ENCODE results near the gene HOXD4. TPM values are rescaled to one million over a fixed set of nuclear protein-coding genes. Genes with fewer than 3 reads are reported as not detected.

The HOXD4 gene
- total RNA-seq, 4 donors from 2014 or later = 2.2 to 25.5 (median 15.3) TPM

- no peak for DNase-seq
- Histone ChIP-seq H3K27ac (no peak overlapping the region), H3K27me3 (peaks cover 82% of the 10 kb centered on the region), H3K4me1 (peaks cover 0 to 35% (median 28%) of the 10 kb centered on the region in 4 donors), H3K4me3 (no peak overlapping the region), H3K9me3 (no peaks in the 10 kb centered on the region), H3K36me3 (no peaks in the 10 kb centered on the region)
- 68 to 69% methylated on average over 5 to 7 of the region's 7 CpGs for WGBS, 2 donors (ENCODE audit: low coverage in 1 of 2)
- TF ChIP-seq POLR2AphosphoS5 (IDR thresholded peaks at IDR 0.05) (no peak), POLR2A (IDR thresholded peaks at IDR 0.05) (no peak), EP300 (IDR thresholded peaks at IDR 0.05; ENCODE audit: low read depth) (no peak)
- TF ChIP-seq, protein P1, sequence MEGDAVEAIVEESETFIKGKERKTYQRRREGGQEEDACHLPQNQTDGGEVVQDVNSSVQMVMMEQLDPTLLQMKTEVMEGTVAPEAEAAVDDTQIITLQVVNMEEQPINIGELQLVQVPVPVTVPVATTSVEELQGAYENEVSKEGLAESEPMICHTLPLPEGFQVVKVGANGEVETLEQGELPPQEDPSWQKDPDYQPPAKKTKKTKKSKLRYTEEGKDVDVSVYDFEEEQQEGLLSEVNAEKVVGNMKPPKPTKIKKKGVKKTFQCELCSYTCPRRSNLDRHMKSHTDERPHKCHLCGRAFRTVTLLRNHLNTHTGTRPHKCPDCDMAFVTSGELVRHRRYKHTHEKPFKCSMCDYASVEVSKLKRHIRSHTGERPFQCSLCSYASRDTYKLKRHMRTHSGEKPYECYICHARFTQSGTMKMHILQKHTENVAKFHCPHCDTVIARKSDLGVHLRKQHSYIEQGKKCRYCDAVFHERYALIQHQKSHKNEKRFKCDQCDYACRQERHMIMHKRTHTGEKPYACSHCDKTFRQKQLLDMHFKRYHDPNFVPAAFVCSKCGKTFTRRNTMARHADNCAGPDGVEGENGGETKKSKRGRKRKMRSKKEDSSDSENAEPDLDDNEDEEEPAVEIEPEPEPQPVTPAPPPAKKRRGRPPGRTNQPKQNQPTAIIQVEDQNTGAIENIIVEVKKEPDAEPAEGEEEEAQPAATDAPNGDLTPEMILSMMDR (IDR thresholded peaks at IDR 0.05) = no peak
- in situ Hi-C loops (cut with MboI; ENCODE audit: low pct_ligation_motif_present in 1 of 4, low pct_unique_long_range_greater_than_20kb in 1 of 4, low sequenced_read_pairs in 3 of 4) = no loop called here
- intact Hi-C loops (cut with DNase I; ENCODE audit: low total_unique reads) = no loop called here
Measured at GRCh38 chr2:176175709-176176607, 24.6 kb downstream of the HOXD4 start.

DNA sequence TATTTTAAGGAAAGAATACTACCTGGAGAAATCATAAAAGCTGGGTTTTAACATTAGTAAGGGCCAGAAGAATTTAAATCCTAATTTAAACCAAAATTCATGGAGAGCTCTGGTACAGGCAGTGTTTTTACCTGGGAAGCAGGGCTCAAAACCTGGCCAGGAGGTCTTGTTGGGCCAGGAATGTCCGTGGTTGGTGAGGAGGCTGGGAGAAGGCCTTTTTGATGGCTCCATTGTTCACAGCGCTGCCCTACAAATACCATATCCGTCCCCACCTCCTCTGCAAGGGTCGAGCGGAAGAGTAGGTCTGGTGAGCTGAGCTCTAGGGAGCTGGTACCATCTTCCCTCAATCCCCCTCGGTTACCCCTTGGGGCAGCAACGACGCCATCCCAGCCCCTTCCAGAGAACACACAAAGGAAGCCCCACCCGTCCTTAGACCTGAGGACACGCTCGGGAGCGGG lies 26.3 kb downstream of the HOXD4 start:
- H3K27ac ChIP-seq = peak overlapping the region in 3 of 4 donors; percentile 48 to 69 (median 50)
- 48% methylated on average over 7 of the region's 12 CpGs; no CpG with 5 or more reads in 1 of the 2 donors for WGBS, 2 donors (ENCODE audit: low coverage in 1 of 2)
- TF ChIP-seq POLR2A (IDR thresholded peaks at IDR 0.05) = no peak
- TF ChIP-seq, protein P1 (IDR thresholded peaks at IDR 0.05) = no peak
- no peak for TF ChIP-seq EP300 (IDR thresholded peaks at IDR 0.05; ENCODE audit: low read depth)
- TF ChIP-seq POLR2AphosphoS5 (IDR thresholded peaks at IDR 0.05) = no peak
- no peaks in the 10 kb centered on the region for H3K9me3 ChIP-seq
- H3K27me3 ChIP-seq = peaks cover 67% of the 10 kb centered on the region
- in situ Hi-C loops (cut with MboI; ENCODE audit: low pct_ligation_motif_present in 1 of 4, low pct_unique_long_range_greater_than_20kb in 1 of 4, low sequenced_read_pairs in 3 of 4) (no loop called here), intact Hi-C loops (cut with DNase I; ENCODE audit: low total_unique reads) (no loop called here)
- no peaks in the 10 kb centered on the region for H3K36me3 ChIP-seq
- peaks cover 0 to 35% (median 27%) of the 10 kb centered on the region in 4 donors for H3K4me1 ChIP-seq
- no peak for DNase-seq
- H3K4me3 ChIP-seq = peak overlapping the region in 3 of 4 donors; percentile 23 to 43 (median 35)

- WGBS, 2 donors (ENCODE audit: low coverage in 1 of 2) = 11% methylated on average over 57 of the region's 68 CpGs; no CpG with 5 or more reads in 1 of the 2 donors
- TF ChIP-seq, protein P1 (IDR thresholded peaks at IDR 0.05) = no peak
- no peak for TF ChIP-seq EP300 (IDR thresholded peaks at IDR 0.05; ENCODE audit: low read depth)
- no peak for TF ChIP-seq POLR2A (IDR thresholded peaks at IDR 0.05)
- no peak for TF ChIP-seq POLR2AphosphoS5 (IDR thresholded peaks at IDR 0.05)
- no peaks in the 10 kb centered on the region for H3K36me3 ChIP-seq
- H3K4me3 ChIP-seq = peak overlapping the region; percentile 7 to 43 (median 29)
- H3K27me3 ChIP-seq = peaks cover 61% of the 10 kb centered on the region
- intact Hi-C loops (cut with DNase I; ENCODE audit: low total_unique reads) (no loop called here), in situ Hi-C loops (cut with MboI; ENCODE audit: low pct_ligation_motif_present in 1 of 4, low pct_unique_long_range_greater_than_20kb in 1 of 4, low sequenced_read_pairs in 3 of 4) (no loop called here)
- H3K9me3 ChIP-seq = no peaks in the 10 kb centered on the region
- H3K27ac ChIP-seq = peak overlapping the region; percentile 23 to 69 (median 49)
- DNase-seq = peak; percentile 64
- H3K4me1 ChIP-seq = peaks cover 0 to 35% (median 27%) of the 10 kb centered on the region in 4 donors
Measured at GRCh38 chr2:176178038-176178756, 26.8 kb downstream of the HOXD4 start.

GRCh38 chr2:176178757-176179295 lies 27.5 kb downstream of the HOXD4 start:
- no peak for DNase-seq
- Histone ChIP-seq H3K4me3 (peak overlapping the region in 2 of 4 donors; percentile 23 to 43), H3K27ac (peak overlapping the region; percentile 23 to 69 (median 49)), H3K36me3 (no peaks in the 10 kb centered on the region), H3K27me3 (peaks cover 56% of the 10 kb centered on the region), H3K4me1 (peaks cover 0 to 32% (median 27%) of the 10 kb centered on the region in 4 donors), H3K9me3 (no peaks in the 10 kb centered on the region)
- intact Hi-C loops (cut with DNase I; ENCODE audit: low total_unique reads) = no loop called here
- WGBS, 2 donors (ENCODE audit: low coverage in 1 of 2) = 22 to 24% methylated on average over 3 to 7 of the region's 7 CpGs
- in situ Hi-C loops (cut with MboI; ENCODE audit: low pct_ligation_motif_present in 1 of 4, low pct_unique_long_range_greater_than_20kb in 1 of 4, low sequenced_read_pairs in 3 of 4) = no loop called here
- TF ChIP-seq, protein P1 (IDR thresholded peaks at IDR 0.05) = no peak

Measured in transverse colon (tissue), 4 donors.